ENCODE data around the gene COPRS.

The COPRS gene

GRCh38 chr17:31858642-31859486 is at the start of gene COPRS:
Gene COPRS, minus strand, starts transcription at chr17:31859244. Its CDS starts 45 bp downstream, at chr17:31859199.
- peak; percentile 3 to 41 for DNase-seq

- no peak for DNase-seq
These were observed 49.3 kb upstream of the COPRS start for GRCh38 chr17:31908386-31908785.

GRCh38 chr17:31907342-31907962 is 48.4 kb upstream of the COPRS start:
- no peak for DNase-seq

GRCh38 chr17:31903401-31903800 is 44.4 kb upstream of the COPRS start:
- DNase-seq, result no peak

- no peak for DNase-seq
These were observed 43.6 kb upstream of the COPRS start for GRCh38 chr17:31902693-31903092.

GRCh38 chr17:31900877-31901276 is 41.8 kb upstream of the COPRS start:
- no peak for DNase-seq

- no peak for DNase-seq
These were observed 29.1 kb upstream of the COPRS start for GRCh38 chr17:31888124-31888523.

- DNase-seq, result no peak
These were observed 23.5 kb upstream of the COPRS start for GRCh38 chr17:31882571-31882970.

GRCh38 chr17:31880311-31880710 is 21.3 kb upstream of the COPRS start:
- no peak for DNase-seq

- no peak for DNase-seq
These were observed 19.6 kb upstream of the COPRS start for GRCh38 chr17:31878703-31879073.

- DNase-seq, result no peak
These were observed 19.1 kb upstream of the COPRS start for GRCh38 chr17:31877911-31878702.

GRCh38 chr17:31877341-31877740 is 18.3 kb upstream of the COPRS start:
- DNase-seq, result no peak

- no peak for DNase-seq
These were observed 16.0 kb upstream of the COPRS start for GRCh38 chr17:31875081-31875480.

GRCh38 chr17:31869797-31870568 is 10.9 kb upstream of the COPRS start:
- no peak for DNase-seq

- DNase-seq, result no peak
These were observed 10.0 kb upstream of the COPRS start for GRCh38 chr17:31869031-31869430.

GRCh38 chr17:31859487-31860008 is 504 bp upstream of the COPRS start:
- DNase-seq, result no peak

- DNase-seq, result peak in 1 of 2 experiments; percentile 41
These were observed 963 bp downstream of the COPRS start for GRCh38 chr17:31857920-31858641.

- DNase-seq, result no peak
These were observed 2.3 kb downstream of the COPRS start for GRCh38 chr17:31856750-31857149.

- no peak for DNase-seq
These were observed 4.4 kb downstream of the COPRS start for GRCh38 chr17:31854672-31855071.

- DNase-seq, result no peak
These were observed 5.1 kb downstream of the COPRS start for GRCh38 chr17:31853911-31854470.

GRCh38 chr17:31845291-31845690 is 13.8 kb downstream of the COPRS start:
- no peak for DNase-seq

All from cerebellar nuclear complex (tissue), 1 donor.